NCI-H82 (cell line): Measurements from ENCODE around the gene CNOT1.
"Not testable (repeated sequence)": the region's sequence is repeated elsewhere in the genome, so short reads cannot be mapped to it uniquely, and the experiment has no call there.

Source experiments
- DNase-seq: peaks from one replicate; lab custom pipeline; 2025; lab: John Stamatoyannopoulos, UW

CNOT1 gene

DNA sequence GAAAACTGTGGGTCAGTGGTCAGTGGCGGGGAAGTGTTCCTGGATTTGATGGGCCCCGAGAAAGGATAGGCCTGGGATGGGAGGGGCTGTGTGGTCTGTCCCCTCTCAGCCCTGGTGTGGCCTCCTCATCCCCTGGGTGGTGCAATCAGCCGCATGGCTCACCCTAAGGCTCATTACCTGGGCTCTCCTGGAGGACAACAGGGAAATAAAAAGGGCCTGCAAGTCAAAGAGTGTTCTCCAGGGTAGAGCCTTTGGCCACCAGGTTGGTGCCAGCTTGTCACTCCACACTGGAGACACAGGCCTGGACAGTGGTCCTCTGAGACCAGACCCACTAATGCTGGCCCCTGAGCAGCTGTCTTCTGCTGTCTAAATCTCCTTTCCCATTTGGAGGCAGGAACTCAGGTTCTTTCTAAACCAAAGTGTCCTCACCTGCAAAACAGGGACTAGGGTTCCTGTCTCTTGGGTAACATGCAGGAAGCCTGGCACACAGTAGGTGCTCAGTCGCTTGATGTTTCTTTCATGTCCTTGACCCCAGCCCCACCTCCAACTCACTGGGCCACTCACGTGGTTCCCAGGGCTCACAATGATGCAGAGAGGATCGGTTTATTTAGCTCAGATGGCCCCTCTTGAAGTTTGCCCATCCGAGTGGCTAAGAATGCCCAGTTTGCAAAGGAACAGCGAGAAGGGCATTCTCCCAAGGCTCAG, 127.3 kb downstream of the CNOT1 start:
- no peak for DNase-seq

DNA sequence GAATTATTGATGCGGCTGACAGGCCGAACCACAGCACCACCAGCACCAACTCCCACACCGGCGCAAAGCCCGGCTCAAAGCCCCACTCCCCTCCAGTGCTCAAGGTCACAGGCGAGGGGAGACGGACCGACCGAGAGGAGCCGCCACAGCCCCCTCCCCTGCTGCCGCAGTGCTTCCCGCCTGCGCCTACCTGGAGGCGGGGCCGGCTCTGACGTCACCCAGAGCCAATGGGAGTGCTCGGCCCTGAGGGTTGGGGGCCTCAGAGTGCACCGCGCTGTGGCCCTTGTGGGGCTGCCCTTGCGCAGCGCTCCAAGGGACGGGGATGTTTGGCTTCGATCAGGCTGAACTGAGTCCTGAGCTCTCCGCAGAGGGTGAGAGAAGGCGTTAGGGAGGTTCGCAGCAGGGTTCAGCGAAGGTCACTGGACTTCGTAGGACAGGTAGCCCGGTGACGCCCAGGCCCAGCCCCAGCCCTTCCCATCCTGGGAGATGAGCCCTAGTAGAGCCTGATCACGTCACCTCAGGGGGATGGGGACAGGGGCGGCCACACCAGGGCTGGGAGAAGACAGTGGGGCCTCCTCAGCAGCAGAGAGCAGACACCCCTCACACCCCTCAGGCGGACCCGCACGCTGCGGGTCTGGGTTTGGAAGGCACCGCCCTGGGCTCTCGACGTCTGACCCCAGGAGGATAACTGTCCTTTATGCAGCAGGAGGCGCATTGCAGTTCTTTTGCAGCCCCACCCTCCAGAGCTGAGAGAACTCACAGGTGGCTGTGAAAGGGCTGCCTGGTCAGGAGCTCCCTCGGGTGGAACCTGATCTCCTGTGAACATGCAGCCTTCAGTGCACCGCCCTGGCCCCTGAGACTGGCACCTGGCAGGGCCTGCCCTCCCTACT, 128.1 kb downstream of the CNOT1 start:
- peak; percentile 66 for DNase-seq

GRCh38 chr16:58500430-58501241, 129.0 kb downstream of the CNOT1 start:
- peak; percentile 24 for DNase-seq

- DNase-seq: peak; percentile 94
Observed at GRCh38 chr16:58499615-58500351, 129.8 kb downstream of the CNOT1 start, which contains the start of gene NDRG4. TSS of gene NDRG4 (plus strand) at chr16:58500143. CDS start at chr16:58500249, 106 bp downstream.

DNA sequence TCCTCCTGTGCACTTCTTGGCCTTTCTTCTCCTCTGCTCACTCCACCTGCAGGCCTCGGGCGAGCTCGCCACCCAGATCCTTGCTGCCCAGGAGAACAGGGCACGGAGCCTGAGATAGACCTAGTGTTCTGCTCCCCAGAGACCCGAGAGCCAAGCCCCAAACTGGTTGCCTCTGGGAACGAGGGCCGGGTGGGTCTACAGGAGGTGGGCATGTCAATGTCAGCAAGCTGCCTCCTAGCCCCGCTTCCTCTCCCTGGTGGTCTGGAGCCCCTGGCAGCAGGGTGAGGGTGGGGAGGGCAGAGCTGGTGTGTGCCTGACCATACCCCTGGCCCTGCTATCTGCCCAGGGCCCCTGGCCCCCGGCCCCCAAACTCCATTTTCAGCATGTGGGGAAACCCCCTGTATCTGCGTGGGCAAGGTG, 130.5 kb downstream of the CNOT1 start:
- no peak for DNase-seq

DNA sequence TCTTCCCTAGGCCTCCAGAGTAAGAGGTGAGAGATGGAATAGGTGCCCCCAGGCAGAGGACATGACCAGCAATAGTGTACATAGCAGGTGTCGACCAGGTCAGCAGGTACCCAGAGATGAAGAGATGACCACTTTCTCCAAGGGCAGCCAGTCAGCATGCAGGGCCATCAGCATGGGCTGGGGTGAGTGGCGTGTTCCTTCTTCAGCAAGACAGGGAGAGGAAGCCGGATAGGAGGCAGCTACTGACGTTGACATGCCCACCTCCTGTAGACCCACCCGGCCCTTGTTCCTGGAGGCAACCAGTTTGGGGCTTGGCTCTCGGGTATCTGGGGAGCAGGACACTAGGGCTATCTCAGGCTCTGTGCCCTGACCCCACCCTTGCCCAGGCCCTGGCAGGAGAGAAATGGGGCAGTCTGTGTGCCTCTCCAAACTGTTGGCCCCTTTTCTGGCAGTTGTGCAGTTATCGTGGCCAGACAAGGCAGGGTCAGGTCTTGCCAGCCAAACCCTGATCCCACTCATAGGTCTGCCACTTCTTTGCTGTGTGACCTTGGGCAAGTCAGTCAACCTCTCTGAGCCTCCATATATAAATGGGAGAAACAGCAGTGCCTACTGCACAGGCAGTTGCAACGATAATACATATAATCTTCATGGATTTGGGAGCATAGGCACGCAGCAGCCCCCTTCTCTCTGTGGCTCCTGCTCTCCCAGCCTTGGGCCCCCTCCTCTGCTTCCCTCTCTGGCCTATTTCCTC, 131.1 kb downstream of the CNOT1 start:
- DNase-seq: no peak

DNA sequence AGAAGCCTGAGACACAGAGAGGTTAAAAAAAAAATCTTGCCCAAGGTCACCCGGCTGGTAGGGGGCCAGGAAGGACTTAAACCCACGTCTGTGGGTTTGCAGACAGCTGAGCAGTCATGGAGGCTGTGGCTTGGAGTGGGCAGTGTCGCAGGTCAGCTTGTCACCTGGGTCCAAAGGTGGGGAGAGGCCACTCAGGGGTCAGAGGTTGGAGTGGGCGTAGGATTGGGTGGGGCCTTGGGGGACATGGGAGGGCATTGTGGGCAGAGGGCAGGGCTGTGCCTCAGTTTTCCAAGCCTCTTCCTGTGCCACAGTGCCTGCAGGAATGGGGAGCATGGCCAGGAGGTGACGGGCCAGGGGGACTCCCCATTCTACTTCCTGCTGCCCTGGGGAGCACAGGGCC, 131.7 kb downstream of the CNOT1 start:
- DNase-seq: no peak

DNA sequence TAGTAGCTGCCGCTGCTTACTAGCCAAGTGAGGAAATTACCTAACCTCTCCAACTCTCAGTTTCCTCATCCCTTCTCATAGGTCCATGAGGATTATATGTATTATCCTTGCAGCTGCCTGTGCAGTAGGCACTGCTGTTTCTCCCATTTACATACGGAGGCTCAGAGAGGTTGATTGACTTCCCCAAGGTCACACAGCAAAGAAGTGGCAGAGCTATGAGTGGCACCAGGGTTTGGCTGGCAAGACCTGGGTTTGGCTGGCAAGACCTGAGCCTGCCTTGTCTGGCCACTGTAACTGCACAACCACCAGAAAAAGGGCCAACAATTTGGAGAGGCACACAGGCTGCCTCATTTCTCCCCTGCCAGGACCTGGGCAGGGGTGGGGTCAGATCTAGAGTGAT, 132.2 kb downstream of the CNOT1 start:
- no peak for DNase-seq

DNA sequence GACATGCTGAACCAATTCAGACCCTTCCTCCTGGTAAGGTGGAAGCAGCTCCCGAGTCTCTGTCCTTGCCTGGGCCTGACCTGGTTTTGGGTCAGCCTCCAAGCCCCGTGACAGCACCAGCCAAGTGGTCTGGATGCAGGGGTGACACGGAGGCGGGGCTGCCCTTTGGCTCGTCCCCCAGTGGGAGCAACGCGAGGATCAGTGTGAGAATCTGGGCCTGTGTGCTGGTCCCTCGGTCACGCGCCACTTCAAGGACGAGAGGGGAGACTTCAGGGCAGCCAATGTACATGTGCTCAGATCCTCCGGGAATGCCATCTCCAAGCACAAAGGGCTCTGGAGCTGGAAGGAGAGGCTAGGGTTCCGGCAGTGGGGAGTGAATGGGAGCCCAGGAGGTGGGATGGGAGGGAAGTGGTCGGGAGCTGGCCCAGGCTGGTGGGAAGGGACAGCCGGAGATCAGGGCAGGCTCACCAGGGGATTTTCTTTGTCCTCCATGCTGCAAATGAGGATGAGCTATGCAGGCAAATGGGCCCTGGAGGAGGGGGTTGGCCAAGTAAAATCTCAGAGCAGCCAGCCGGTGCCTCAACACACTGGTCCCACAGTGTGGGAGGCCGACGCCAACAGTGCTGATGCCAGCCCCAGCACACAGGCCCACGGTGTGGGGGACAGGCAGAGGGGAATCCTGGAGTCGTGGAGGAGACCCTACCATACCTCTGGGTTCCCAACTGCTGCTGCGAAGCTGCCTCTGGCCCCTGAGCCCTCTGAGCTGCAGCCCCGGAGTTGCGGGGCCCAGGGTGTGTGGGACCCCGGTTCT, 133.9 kb downstream of the CNOT1 start:
- DNase-seq: no peak

DNA sequence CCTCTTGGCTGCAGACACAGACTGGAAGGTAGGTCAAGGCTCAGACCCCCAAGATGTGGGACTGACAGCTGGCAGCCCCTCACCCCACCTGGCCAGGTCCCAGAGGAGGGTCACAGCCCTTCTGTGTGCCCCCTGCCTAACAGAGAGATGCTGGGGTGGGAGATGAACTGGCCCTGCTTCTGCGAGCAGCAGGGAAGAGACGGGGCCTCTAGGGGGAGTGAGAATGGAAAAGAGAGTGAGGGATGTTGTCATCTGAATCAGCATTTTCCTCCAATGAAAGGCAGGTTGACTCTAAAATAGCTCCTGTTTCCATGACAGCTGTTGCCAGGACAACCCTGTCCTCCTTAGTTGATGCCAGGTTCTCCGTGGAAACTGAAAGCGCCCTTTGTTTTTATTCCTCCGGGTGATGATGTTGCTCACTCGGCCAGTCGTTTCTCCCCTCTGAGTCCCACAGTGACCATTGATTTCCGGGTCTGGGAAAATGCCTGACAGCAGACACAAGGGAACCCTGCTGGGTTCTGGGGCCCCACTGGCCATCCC, 134.6 kb downstream of the CNOT1 start:
- peak; percentile 76 for DNase-seq

DNA sequence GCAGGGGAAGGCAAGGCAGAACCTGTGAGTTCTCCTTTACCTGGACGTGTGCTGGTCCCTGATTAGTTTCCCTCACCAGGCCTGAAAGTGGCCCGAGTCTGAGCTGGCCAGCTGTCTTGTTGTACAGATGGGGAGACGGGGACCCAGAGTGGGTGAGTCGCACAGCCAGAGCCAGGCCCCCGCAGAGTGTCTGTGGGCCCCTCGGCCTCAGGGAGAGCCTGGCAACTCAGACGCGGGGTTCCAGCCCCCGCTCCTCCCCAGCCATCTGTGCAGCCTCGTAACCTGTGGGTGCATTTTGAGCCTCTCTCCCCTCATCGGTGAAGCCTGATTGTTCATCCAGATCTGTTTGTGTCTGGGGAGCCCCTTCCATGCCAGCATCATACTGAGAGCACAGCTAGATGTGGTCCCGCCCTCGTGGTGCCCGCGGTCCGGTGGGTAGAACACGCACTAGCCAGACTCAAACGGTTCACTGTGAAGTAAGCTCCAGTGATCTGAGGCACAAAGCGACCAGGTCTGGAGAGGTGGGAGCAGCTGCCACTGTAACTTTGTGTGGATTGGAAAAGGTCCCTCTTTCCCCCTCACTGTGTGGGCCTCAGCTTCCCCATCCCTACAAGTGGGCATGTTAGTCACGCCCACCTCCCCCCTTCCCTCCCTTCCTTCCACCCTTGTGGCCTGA, 135.7 kb downstream of the CNOT1 start:
- no peak for DNase-seq

GRCh38 chr16:58492735-58493134, 136.9 kb downstream of the CNOT1 start:
- DNase-seq: peak; percentile 39

DNA sequence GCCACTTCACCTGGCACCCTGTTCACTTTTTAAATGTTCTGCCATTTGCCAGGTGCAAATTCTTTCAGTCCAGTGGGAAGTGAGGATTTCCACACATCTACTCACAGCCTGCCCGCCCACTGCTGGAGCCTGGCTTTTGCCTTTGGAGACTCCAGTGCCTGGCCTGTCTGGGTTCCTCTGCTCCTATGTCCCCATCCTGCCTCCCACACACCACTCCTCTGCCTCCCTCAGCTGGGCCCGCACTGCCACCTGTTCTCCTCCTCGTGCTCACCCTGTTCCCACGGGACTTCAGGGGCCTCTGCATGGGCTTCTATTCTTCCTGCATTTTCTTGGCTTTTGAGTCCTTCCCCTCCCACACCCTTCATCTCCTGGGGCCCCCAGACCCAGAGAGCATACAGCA, 137.6 kb downstream of the CNOT1 start:
- peak; percentile 52 for DNase-seq

- DNase-seq: not testable (repeated sequence)
Observed at GRCh38 chr16:58490539-58490938, 139.1 kb downstream of the CNOT1 start.

DNA sequence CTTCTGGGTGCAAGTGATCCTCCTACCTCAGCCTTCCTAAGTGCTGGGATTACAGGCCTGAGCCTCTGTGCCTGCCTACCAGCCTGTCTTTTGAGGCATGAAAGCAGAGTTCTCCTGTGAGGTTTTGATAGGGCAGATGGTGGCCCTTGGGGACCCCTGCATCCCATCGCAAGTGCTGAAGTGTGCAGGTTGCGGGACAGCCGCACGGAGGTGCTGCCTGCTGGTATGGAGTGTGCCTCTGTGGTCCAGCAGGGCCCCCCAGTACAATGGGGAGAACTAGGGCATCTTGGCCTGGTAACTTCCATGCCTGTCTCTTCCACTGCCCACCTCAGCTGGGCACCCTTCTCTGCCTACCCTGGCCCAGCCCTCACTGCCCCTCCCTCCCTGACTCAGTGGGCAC, 139.6 kb downstream of the CNOT1 start:
- DNase-seq: no peak

DNA sequence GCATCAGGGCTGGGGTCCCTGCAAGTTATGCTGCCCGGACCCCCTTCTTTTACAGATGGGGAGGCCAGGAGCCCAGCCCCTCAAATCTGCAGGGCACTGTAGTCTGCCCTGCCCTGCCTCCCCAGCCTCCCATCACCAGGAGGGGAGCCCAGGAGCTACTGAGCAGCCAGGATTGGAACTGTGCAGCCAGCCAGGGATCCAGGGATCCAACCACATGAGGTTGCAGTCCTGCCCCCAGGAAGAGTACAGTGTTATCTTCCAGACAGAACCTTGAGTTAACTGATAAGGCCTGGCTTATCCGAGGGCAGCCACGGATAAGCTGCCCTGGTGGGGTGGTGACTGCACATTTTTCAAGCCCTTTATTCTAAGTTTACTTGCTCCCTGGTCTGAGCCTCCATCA, 141.1 kb downstream of the CNOT1 start:
- DNase-seq: no peak

DNA sequence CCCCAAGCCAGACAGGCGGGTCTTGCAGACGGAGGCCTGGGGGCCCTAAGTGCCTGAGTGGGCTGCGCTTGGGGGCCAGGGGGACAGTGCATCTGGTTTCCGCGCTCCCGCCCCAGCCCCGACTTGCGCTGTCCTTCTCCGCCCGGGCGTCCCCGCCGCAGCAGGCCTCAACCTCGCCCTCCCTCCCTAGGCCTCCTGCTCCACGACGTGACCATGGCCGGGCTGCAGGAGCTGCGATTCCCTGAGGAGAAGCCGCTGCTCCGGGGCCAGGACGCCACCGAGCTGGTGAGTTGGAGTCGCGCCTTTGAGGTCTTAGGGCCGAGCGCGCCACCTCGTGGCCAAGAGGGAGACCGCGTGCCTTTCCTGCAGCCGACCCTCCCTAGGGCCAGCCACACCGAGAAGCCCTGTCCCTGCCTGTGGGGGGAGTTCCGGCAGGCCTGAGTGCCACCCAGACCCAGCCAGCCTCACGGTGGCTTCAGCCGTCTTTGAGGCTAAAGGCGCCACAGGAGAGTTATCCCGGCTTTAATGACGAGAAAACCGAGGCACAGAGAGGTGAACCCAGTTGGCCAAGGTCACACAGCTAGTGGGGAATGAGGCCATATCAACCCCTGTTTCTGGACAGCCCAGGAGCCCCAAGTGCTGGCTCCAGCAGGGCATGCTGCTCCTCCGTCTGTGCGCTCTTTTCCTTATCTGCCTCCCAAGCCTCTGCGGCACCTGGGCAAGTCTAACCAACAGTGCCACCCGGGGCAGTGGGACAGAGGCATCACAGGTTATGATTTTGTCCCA, 141.9 kb downstream of the CNOT1 start:
- DNase-seq: peak; percentile 93

DNA sequence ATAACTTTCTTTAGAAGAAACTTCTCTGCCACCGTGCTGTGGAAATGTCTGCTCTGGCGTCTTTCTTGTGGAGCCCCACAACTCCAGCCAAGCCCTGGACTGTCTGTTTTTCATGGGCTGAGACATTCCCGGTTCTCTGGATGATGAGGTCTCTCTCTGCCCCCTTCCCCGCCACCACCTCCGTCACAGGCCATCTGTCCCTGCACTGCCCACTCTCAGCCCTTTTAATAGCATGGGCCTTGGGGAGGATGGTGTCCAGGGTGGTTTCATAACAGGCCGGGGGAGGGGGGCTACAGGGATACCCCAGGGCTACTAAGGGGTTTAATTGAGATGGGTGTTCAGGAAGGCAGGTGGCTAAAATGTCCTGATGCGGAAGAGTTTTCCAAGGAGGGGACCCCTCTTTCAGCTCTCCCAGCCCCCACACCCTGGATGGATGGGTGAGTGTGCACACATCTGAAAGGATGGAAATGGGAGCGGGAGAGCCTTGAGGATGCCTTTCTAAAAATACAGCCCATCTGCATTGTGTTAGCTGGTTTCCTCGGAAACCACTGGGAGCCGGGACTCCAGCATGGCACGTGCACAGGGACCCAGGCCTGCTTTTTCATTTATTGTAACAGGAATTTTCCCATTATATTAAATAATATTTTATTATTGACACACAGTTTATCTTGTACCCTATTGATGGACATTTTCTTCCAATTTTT, 144.3 kb downstream of the CNOT1 start:
- DNase-seq: no peak
